WERI-Rb-1 (cell line): ENCODE data around the gene JAG1.

Source experiments
- DNase-seq: peaks from one replicate; pipeline ENCODE4 v3.0.0-alpha.2; 2020
- H3K27ac ChIP-seq: fragments of 250-450 bp; sonication (Bioruptor Pico); 2 replicates; pipeline ENCODE4 v1.5.1; 2020; ENCODE audit warnings: mild to moderate bottlenecking, moderate library complexity
- H3K27me3 ChIP-seq: fragments of 250-450 bp; sonication (Bioruptor Pico); 2 replicates; pipeline ENCODE4 v1.5.1; 2021; ENCODE audit warnings: mild to moderate bottlenecking, low read depth, moderate library complexity; ENCODE audit not compliant: insufficient read depth, severe bottlenecking
- H3K36me3 ChIP-seq: fragments of 250-450 bp; sonication (Bioruptor Pico); 2 replicates; pipeline ENCODE4 v1.5.1; 2020; ENCODE audit warnings: mild to moderate bottlenecking, moderate library complexity
- H3K4me3 ChIP-seq: 2 replicates; pipeline ENCODE4 v1.5.1; 2011; ENCODE audit warnings: low read depth, mild to moderate bottlenecking, control low read depth, low read length
- H3K9me3 ChIP-seq: fragments of 250-450 bp; sonication (Bioruptor Pico); 2 replicates; pipeline ENCODE4 v1.5.1; 2021; ENCODE audit warnings: mild to moderate bottlenecking, moderate library complexity; ENCODE audit not compliant: severe bottlenecking
- CTCF ChIP-seq: IDR thresholded peaks from 2 replicates; pipeline ENCODE4 v1.5.1; 2011; ENCODE audit warnings: low read depth, mild to moderate bottlenecking, control low read depth, inconsistent platforms, low read length

The JAG1 gene

DNA sequence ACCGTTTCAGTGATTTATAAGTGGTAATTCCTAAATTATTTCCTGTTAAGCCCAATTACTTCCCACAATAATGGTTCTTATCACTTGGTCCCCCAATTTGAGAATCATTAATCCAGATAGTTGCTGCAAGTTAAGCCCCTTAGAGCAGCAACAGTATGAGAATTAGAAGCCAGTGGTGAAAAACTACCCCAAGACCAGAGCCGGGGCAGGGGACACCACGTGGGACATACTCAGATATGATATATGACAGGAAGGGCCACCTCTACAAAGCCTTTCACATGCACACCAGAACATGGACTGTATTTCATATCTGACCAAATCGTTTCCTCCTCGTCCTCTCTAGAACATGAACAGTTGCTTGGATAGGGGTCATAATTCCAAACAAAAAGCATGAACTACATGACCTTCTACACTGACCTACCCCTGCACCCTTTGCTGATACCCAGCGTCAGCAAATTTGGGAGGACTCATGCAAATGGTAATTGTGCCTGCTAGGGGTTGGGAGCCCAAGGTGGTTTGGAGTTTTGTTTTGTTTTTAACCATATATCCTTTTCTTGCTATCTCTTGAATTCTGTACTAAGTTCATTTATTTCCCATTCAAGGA, 3.9 kb downstream of the JAG1 start:
- TF ChIP-seq CTCF = no peak
- peaks cover 7% of the 10 kb centered on the region for H3K27me3 ChIP-seq
- no peak for DNase-seq
- H3K4me3 ChIP-seq = no peak overlapping the region
- H3K27ac ChIP-seq = no peak overlapping the region
- no peaks in the 10 kb centered on the region for H3K36me3 ChIP-seq
- no peaks in the 10 kb centered on the region for H3K9me3 ChIP-seq

DNA sequence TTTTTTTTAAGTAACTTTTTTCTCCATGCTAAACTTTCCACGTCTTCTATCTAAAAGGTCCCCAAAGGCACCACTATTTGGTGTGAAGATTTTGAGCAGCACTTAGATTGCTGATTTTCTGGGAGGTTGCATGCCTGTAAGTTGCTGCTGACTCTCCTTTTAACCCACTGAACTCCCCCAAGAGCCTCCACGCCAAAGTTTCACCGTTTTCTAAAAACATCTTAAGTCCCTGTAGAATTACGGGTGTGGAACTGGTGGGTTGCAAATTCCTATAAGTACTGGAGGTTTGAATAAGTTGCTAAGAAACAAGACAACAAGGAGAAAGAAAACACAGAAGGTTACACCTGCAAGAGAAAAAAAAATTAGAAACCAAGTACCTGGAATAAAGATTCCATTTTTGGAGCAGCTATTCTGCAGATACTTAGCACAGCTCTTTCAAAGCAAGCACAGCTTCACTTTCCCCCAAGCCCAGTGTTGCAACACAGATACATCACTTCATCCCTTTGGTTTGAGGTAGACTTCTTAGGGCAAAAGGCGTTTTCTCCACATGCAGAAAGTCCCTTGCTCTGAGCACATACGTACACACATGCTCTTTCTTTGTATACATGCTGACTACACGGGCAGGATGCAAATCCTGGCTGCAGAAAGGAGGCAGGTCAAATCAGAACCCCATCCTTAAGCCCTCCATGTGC, 5.0 kb downstream of the JAG1 start:
- Histone ChIP-seq H3K9me3 (no peaks in the 10 kb centered on the region), H3K36me3 (no peaks in the 10 kb centered on the region), H3K4me3 (no peak overlapping the region), H3K27ac (no peak overlapping the region), H3K27me3 (peaks cover 7% of the 10 kb centered on the region)
- DNase-seq = no peak
- no peak for TF ChIP-seq CTCF

- H3K27me3 ChIP-seq = peaks cover 4% of the 10 kb centered on the region
- no peak for TF ChIP-seq CTCF
- no peaks in the 10 kb centered on the region for H3K36me3 ChIP-seq
- no peak for DNase-seq
- H3K27ac ChIP-seq = no peak overlapping the region
- H3K4me3 ChIP-seq = no peak overlapping the region
- H3K9me3 ChIP-seq = no peaks in the 10 kb centered on the region
Observed at GRCh38 chr20:10667560-10668167, 6.1 kb downstream of the JAG1 start.

GRCh38 chr20:10667077-10667401, 6.8 kb downstream of the JAG1 start:
- no peak overlapping the region for H3K27ac ChIP-seq
- H3K4me3 ChIP-seq = no peak overlapping the region
- TF ChIP-seq CTCF = no peak
- no peaks in the 10 kb centered on the region for H3K9me3 ChIP-seq
- H3K27me3 ChIP-seq = peaks cover 3% of the 10 kb centered on the region
- no peak for DNase-seq
- no peaks in the 10 kb centered on the region for H3K36me3 ChIP-seq

DNA sequence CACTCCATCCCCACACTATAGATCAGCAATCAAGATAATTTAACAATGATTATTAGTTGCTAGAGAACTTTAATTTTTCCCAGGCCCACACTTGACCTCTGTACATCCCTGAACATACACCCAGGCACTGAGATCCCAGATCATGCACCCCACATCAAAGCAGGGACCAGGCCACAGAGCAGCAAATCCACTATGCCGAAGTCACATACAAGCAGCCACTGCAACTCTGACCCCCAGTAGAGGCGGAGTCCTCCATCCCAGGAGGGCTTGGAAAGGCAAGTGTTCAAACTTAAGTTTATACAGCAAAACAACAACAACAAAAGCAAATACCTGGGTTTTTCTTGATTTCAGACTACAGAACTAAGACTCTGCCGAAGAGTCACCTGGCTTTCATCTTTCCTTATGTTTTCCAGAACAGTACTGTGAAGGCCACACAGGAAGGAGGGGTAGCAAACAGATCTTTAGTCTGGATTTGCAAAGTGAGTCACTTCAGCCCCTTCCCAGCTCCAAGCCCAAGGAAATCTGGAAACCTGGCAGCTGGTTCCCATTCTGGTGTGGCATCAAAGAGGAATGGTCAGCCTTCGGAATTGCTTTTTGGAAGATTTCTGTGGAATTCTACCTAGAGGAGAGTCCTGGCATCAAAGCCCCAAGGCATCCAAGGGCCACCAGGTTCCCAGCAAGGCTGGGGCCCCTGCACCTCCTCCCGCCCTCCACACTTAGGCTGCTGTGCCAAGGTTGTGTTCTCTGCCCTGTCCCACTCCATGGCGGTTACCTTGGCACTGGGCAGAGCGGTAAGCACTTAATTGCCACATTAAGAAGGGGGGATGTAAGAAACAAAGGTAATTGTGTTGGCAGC, 7.3 kb downstream of the JAG1 start:
- no peaks in the 10 kb centered on the region for H3K36me3 ChIP-seq
- H3K27ac ChIP-seq = no peak overlapping the region
- no peak for TF ChIP-seq CTCF

More for the DNA sequence above, 7.3 kb downstream of the JAG1 start:
- DNase-seq = no peak
- Histone ChIP-seq H3K9me3 (no peaks in the 10 kb centered on the region), H3K4me3 (no peak overlapping the region), H3K27me3 (no peaks in the 10 kb centered on the region)
